IPS DF 4.7 (cell line): Measurements from ENCODE around the gene TRAPPC14.
"Not testable (repeated sequence)": the region's sequence is repeated elsewhere in the genome, so short reads cannot be mapped to it uniquely, and the experiment has no call there.

Experiments
- DNase-seq: peaks from one replicate; pipeline ENCODE4 v3.0.0-alpha.2; 2013; ENCODE audit warnings: low spot score; ENCODE audit errors: extremely low read depth

Gene TRAPPC14, protein sequence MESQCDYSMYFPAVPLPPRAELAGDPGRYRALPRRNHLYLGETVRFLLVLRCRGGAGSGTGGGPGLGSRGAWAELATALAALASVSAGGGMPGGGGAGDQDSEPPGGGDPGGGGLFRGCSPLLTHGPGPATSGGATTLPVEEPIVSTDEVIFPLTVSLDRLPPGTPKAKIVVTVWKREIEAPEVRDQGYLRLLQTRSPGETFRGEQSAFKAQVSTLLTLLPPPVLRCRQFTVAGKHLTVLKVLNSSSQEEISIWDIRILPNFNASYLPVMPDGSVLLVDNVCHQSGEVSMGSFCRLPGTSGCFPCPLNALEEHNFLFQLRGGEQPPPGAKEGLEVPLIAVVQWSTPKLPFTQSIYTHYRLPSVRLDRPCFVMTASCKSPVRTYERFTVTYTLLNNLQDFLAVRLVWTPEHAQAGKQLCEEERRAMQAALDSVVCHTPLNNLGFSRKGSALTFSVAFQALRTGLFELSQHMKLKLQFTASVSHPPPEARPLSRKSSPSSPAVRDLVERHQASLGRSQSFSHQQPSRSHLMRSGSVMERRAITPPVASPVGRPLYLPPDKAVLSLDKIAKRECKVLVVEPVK

DNA sequence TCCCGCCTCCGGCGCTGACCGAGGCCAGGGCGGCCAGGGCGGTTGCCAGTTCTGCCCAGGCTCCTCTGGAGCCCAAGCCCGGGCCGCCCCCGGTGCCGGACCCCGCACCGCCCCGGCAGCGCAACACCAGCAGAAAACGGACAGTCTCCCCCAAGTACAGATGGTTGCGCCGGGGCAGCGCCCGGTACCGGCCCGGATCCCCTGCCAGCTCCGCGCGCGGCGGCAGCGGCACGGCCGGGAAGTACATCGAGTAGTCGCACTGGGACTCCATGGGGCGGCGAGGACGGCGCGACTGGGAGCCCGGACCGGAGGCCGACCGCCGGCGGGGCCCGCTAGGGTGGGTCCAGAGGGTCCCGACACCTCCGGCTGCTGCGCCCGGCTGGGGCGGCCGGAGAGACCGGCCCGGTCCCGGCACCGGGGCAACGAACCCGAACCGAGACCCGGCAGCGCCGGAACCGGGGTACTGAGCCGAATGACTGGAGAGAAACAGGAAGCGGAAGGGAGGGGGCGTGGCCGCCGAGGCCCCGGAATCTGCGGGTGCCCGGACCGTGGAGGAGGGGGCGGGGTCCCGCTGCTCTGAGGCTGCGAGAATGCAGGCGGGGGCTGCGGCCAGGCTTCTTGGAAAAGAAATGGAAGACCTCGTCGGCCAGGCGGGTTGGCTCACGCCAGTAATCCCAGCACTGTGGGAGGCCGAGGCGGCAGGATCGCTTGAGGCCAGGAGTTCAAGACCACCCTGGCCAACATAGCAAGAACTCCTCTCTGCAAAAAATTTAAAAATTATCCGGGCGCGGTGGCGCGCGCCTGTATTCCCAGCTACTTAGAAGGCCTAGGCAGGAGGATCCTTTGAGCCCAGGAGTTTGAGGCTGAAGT is at the start of gene TRAPPC14:
TSS of gene TRAPPC14 (minus strand) at position 495 of the 870 bp plus-strand sequence. CDS start at position 271, 224 bp downstream.
- no peak for DNase-seq

DNA sequence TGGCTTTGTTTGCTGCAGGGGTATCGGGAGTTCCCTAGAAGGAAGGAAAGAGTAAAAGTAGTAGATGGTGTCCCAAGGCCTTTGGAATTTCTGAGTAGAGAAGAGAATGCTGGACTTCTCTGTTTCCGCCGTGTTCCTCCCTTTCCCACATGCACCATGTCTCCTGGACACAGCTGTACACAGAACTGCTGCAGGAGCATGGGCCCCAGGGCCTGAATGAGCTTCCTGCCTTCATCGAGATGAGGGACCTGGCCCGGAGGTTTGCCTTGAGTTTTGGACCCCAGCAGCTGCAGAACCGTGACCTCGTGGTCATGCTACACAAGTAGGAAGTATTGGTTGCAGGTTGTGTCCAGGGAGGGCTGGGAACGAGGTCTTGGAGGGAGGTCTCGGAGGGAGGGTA is 45.9 kb upstream of the TRAPPC14 start:
- no peak for DNase-seq

DNA sequence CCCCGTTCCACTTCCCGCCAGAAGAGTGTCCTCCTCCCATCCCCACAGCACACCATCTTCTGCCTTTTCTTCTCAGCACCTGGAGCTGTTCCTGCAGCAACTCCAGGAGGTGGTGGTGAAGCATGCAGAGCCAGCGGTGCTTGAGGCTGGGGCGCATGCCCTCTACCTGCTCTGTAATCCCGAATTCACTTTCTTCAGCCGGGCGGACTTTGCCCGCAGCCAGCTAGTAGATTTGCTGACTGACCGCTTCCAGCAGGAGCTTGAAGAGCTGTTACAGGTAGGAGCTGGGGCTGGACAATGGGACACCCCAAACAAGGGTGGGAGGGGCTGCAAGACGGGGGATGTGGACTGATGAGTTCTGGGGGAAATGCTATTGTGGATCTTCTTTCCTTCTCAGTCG is 42.2 kb upstream of the TRAPPC14 start:
- no peak for DNase-seq

DNA sequence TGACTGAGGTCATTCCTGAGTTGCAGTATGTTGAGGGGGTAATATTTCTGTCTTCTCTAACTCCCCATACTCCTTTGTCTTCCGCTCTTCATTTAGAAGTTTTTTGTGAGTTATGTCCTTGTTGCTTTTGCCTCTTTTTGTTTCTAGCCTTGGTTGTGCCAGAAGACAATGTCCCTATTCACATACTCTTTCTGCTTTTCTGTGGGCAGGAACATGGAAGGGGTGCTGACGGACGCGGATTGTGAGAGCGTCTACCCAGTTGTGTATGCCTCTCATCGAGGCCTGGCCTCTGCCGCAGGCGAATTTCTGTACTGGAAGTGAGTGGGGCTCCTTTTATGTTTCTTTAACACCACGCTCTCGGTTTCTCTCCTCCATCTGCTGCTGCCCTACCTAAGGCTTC is 39.7 kb upstream of the TRAPPC14 start:
- DNase-seq: no peak

DNA sequence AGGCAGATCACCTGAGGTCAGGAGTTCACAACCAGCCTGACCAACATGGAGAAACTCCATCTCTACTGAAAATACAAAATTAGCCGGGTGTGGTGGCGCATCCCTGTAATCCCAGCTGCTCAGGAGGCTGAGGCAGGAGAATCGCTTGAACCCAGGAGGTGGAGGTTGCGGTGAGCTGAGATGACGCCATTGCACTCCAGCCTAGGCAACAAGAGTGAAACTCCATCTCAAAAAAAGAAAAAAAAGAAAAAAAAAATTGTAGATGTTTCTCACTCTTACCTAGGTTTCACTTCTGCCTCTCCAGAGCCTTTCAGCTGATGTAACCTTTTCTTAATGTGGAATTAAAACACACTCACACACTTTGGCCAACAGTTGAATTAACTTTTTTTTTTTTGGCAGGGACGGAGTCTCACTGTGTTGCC is 37.4 kb upstream of the TRAPPC14 start:
- DNase-seq: not testable (repeated sequence)

DNA sequence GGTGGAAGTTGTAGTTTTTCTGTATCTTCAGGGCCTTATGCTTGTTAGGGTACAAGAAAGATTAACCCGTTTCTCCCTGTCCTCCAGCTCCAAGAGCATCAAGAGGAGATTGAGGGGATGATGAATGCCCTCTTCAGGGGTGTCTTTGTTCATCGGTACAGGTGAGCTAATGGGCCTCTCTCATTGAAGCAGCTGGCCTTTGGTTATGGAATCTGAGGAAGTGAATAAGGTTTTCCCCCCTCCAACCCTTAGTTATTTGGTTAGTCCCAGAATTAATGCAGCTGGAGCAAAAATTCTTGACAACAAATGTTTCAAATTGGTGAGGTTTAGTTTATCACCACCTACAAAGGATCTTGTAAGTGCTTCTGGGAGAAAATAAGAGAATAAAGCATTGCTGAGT is 36.7 kb upstream of the TRAPPC14 start:
- DNase-seq: no peak

DNA sequence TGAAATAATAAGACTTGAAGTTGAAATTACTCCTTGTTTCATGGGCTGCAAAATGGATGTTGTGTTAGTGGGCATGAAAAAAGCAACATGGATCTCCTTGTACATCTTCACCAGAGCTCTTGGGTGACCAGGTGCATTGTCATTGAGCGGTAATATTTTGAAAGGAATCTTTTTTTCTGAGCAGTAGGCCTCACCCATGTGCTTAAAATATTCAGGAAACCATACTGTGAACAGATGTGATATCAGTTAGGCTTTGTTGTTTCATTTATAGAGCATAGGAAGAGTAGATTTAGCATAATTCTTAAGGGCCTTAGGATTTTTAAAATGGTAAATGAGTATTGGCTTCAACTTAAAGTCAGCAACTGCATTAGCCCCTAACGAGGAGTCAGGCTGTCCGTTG is 34.4 kb upstream of the TRAPPC14 start:
- no peak for DNase-seq

DNA sequence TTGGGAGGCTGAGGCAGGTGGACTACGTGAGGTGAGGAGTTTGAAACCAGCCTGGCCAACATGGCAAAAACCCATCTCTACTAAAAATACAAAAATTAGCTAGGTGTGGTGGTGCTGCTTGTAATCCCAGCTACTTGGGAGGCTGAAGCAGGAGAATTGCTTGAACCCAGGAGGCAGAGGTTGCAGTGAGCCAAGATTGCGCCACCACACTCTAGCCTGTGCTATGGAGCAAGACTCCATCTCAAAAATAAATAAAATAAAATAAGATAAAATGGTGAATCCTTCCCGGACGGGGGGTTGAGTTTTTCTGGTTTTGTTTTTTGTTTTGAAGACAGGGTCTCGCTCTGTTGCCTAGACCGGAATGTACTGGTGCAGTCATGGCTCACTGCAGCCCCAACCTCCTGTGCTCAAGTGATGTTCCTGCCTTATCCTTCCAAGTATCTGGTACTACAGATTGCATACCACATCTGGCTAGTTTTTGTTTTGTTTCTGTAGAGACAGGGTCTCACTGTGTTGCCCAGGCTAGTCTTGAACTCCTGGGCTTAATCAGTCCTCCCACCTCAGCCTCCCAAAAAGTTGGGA is 33.8 kb upstream of the TRAPPC14 start:
- not testable (repeated sequence) for DNase-seq

DNA sequence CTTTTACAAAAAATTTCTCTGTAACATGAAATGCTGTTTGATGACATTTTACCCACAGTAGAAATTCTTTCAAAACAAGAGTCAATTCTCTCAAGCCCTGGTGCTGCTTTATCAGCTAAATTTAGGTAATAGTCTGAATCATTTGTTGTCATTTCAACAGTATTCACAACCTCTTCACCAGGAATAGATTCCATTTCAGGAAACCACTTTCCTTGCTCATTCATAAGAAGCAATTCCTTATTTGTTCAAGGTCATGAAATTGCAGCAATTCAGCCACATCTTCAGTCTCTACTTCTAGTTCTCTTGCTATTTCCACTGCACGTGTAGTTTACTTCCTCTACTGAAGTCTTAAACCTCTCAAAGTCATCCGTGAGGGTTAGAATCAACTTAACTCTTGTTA is 33.3 kb upstream of the TRAPPC14 start:
- DNase-seq: no peak

DNA sequence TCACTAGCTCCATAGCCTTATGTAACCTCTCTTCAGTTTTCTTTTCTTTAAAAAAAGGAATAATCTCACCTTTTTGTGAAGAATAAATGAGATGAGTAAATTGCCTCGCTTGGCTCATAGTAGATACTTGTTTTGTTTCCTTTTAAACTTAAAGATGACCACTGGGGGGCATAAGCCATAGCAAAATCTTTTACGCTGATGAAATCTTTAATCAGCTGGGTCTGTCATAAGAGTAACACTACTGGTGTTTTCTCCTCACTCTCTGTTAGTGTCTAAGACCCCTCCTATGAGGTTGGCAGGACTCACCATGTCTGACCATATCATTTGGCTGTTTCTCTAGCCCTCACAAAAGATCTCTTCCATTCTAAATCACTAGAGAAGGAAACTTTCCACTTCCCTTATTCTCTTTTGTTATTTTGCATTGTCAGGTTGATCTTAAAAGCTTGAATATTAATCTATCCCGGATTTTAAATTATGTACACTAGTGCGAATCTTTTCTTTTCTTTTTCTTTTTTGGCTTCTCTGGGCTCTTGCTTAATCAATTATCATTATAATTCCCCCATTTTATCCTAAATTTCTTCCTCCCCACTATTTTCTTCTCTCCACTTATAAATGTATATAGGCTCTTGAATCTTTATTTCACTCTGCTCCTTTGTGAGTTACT is 31.7 kb upstream of the TRAPPC14 start:
- no peak for DNase-seq

DNA sequence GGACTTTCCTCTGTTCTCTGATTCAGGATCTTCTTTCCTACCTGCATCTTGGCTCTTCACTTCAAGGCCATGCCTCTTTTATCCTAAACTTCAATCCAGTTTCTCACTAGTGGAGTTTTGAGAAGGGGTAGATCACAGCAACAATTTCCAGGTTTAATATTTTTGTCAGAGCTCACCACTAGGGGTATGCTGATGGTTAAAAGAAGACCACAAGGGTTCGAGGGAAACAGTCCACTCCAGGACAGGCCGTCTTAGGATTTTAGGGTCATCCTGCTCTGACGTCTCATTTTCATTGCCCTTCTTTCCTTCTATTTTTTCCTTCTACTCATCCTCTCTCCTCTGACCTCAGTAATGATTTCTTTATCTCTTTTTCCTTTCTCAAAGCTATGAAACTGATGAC is 30.5 kb upstream of the TRAPPC14 start:
- no peak for DNase-seq

DNA sequence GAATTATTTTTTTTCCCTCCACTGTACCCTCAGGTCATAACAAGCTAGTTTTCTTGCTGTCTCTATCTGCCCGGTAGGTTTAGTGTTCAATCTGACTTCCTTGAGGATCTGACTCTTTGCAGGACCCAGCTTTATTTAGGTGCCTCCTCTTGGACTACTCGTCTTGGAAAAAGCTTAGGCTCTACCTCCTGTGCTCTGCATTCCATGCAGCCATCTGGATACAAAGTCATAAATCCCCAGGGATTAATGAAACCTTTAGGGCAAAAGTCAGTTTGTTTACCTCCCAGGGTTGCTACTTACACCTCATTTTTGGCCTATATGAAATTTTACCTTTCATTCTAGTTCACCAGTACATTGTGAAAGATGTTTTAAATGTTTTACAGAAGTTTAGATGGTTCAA is 27.2 kb upstream of the TRAPPC14 start:
- no peak for DNase-seq

DNA sequence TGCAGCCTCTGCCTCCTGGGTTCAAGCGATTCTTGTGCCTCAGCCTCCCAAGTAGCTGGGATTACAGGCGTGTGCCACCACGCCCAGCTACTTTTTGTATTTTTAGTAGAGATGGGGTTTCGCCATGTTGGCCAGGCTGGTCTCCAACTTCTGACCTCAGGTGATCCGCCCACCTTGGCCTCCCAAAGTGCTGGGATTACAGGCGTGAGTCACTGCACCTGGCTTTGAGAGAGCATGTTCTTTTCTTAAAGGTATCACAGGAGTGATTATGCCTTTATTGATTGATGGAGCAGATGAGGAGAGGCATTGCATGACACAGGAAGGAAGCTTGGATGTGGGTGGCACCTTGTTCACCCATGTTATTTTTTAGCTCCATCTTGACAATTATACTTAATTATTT is 24.6 kb upstream of the TRAPPC14 start:
- DNase-seq: not testable (repeated sequence)

DNA sequence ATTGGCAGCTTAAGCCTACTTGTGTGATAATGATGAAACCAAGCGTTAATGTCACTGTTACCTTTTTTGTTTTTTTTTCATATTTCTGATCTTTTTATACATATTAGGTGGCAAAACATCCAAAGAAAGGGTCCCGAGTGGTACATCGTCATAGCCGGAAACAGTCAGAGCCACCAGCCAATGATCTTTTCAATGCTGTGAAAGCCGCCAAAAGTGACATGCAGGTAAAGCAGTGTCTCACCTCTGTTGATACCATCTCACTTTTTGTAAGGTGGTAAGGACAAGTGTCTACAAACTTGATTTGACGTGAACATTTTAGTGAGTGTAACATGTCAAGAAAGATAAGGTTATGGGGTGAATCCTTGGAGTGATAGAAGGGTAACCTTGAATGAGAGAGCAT is 24.1 kb upstream of the TRAPPC14 start:
- not testable (repeated sequence) for DNase-seq

DNA sequence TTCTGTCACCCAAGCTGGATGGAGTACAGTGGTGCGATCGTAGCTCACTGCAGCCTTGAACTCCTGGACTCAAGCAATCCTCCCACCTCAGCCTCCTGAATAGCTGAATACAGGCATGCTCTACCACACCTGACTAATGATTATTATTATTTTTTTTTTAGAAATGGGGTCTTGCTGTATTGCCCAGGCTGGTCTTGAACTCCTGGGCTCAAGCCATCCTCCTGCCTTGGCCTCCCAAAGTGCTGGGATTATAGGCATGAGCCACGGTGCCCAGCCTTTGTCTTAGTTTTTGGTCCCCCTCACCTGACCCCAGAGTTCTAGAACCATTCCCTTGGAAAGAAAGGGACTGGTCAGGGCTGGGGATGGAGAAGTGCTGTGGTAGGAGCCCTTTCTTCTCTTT is 21.6 kb upstream of the TRAPPC14 start:
- DNase-seq: not testable (repeated sequence)

DNA sequence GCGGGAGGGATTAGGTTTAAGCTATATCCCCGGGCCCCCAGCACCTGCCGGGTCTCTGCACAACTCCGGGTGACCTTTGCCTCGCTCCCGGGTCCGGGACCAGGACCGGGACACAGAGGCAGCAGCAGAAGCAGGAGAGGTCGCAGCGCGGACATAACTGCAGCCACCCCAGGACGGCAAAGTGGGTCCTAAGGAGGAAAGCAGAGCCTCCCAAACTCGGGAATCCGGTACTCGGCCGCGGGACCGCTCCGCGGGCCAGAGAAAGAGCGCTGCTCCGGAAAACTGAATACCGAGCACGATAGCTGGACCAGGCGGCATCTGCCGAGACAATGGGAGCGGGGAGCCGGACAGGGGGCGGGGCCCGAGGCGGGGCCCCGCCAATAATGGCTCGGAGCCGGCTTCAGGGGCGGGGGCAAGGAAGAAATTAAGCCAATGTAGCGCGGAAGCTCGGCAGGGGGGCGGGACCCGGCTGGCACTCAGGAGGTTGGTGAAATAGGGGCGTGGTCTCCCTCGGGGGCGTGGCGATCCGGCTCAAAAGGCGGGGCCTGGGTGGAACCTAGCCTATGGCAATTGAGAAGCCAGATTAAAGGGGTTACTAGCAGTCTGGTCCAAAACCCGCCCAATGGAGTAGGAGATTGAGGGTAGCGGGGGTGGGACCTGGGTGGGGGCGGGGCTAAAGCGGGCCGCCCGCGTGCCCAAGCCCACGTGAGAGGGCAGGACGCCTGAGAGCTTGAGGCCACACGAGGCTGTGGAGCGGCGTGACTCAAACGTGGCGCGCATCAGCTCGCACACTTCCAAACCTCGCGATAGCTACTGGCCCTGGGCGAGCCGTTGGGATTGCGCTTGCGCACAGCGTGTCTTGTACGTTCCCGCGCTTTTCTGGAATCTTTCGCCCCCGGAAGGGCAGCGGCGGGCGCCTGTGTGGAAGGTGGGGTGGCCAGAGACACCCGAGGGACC is 18.8 kb upstream of the TRAPPC14 start, which contains the start of the genes GPC2 and STAG3:
TSS of gene GPC2 (minus strand) at position 337 of the 957 bp plus-strand sequence. CDS start at position 155, 182 bp downstream.
TSS of gene STAG3 (plus strand) at position 874 of the 957 bp plus-strand sequence. CDS start 2,639 bp downstream, outside the sequence.
- peak; percentile 91 for DNase-seq

DNA sequence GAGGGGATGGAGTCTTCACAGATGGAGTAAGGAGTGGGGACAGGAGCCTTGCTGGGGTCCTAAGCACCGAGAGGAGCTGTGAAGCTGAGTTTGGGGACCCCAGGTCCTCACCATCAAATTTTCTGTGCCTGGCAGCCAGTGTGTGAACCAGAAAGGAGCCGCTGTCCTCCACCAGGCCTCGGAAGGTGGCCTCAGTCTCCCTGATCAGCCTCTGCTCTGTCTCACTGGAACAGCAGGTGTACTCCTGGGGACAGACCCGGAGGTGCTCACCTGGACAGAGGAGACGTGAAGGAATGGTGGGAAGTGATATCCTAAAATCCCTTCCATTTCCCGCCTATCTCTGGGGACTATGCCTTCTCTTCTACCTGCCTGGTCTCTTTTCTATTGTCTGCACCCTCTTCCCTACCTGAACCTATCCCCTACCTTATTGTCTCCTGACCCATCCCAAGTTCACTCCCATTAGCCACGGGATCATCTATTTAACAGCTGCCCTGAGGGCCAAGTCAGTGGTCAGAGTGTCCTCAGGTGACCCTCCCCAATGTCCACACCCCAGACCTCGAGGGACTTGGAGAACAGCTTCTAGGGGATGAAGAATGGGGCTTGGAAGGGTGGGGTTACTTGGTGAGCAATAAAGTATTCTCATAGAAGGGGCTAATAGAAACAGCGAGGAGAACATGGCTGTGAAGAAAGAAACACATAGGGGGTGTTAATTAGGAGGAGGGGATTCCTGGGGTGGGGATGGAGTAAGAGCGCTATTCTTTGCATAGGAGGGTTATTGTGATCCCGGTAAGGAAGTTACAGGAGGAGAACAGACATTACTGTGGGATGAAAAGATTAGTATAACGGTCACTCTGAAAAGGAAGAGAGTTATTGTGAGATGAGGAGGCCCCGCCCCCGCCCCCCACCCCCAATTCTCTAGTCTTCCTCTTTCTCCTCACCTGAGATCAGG is 17.8 kb upstream of the TRAPPC14 start:
- no peak for DNase-seq

DNA sequence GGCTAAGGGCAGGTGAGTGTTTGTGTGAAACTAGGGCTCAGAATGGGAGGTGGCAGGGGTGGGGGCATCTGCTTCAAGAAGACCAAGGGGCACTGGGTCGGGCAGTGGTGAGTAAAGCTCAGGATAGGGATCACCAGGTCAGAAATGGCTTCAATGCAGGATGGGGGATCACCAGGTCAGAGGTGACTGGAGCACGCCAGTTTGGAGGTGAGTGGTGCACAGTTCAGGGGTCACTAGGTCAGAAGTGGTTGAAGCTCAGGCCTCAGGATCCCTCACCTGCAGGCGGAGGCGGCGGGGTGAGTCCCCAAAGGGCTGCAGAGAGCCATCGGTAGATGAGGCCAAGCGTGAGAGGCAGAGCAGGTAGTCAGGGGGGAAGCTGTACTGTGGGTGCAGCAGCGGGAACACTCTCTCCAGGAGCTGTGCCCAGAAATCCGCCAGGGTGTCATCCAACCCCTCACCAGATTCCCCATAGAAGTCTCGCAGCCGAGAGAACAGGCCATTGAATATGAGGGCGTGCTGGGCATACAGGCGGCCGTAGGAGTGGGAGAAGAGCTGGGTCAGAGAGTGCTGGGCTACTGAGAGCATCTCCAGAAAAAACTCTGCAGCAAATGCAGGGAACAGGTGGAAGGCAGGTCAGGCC is 16.9 kb upstream of the TRAPPC14 start:
- DNase-seq: no peak
